OCI-M2 (cell line): Measurements from ENCODE around the gene ZSCAN5A.
"Not testable (repeated sequence)": the region's sequence is repeated elsewhere in the genome, so short reads cannot be mapped to it uniquely, and the experiment has no call there.

Experiments used
- DNase-seq: peaks from one replicate; lab custom pipeline; 2025; ENCODE audit not compliant: unreplicated experiment; lab: John Stamatoyannopoulos, UW

The ZSCAN5A gene

GRCh38 chr19:56315077-56315828 is 614 bp upstream of the ZSCAN5A start:
- peak; percentile 93 for DNase-seq

- DNase-seq = no peak
Observed at GRCh38 chr19:56314018-56314380, 640 bp downstream of the ZSCAN5A start.

- no peak for DNase-seq
Observed at GRCh38 chr19:56312787-56313657, 1.6 kb downstream of the ZSCAN5A start.

DNA sequence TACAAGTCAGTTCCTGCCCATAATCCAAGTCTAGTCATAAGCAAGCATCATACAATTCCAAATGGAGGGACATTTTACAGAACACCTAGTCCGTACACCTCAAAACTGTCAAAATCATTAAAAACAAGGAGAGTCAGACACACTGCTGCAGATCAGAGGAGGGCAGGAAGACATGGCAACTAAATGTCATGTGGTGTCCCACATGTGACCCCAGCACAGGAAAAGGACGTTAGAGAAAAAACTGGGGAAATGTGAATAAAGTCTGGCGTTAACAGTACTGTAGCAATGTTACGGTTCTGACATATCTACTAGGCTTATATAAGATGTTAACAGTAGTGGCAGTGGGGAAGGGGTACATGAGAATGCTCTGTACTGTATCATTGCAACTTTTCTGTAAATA is 2.3 kb downstream of the ZSCAN5A start:
- no peak for DNase-seq

DNA sequence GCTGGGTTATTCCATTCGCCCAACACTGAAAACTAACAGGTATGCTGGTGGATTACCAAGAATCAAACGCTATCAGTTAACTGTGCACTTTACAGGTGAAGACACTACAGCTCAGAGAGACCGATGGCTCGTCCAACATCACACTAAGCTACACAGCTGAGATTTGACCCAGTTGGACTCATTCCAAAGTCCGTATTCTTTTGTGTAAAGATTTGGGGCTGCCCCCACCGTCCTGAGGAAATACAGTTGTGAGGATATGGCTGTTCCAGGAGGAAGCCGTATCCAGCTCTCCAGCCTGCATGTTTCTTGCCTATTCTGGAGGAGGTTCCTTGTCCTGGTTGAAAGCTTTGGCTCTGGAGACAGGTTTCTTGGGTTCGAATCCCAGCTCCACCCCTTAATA is 4.2 kb downstream of the ZSCAN5A start:
- no peak for DNase-seq

DNA sequence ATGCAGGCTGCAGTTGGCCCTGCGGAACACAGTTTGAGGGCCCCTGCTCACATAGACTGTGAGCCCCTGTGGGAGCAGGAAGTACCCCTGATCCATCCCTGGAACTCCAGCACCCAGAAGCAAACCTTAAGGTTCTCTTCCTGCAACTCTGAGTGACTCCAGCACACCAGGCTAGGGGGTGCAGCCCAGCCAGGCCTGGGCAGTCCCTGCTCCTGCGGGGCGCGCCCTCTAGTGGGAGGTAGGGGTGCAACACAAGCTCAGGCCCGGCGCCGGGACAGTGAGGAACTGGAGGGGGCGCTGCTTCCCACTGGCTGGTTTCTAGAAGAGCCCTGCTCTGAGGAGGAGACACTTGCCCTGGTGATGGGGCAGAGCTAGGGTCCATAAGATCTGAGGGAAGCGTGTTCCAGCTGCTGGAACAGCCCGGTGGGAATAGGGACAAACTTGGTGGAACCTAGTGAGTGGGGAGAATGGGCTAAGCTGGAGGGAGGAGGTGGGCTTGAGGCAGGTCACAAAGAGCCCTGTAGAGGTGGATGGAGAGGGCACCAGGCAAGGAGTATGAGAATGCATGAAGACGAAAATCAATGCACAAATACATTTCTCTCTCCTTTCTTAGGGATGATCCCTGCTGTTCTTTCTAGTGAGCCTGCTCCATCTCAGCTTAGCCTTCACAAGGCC is 5.0 kb downstream of the ZSCAN5A start:
- DNase-seq = no peak

GRCh38 chr19:56308792-56309191 is 5.8 kb downstream of the ZSCAN5A start:
- DNase-seq = no peak

GRCh38 chr19:56307062-56307461 is 7.6 kb downstream of the ZSCAN5A start:
- not testable (repeated sequence) for DNase-seq

DNA sequence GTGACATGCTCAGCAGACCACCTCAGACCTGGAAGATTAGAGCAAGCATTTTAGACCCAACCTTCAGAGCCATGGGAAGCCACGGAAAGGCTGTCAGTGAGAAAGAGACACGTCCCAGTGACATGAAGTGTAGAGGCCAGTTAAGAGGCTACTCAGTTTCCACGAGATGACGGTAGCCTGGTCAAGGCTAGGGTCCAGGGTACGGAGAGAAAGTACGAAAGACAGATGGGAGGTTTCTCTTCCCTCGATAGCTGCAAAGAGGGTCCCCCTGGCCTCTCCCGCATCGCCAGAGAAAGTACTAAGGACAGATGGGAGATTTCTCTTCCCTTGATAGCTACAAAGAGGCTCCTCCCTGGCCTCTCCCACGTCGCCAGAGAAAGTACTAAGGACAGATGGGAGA is 8.6 kb downstream of the ZSCAN5A start:
- no peak for DNase-seq

GRCh38 chr19:56304243-56304642 is 10.4 kb downstream of the ZSCAN5A start:
- DNase-seq = no peak

GRCh38 chr19:56301886-56302620 is 12.6 kb downstream of the ZSCAN5A start:
- DNase-seq = no peak

DNA sequence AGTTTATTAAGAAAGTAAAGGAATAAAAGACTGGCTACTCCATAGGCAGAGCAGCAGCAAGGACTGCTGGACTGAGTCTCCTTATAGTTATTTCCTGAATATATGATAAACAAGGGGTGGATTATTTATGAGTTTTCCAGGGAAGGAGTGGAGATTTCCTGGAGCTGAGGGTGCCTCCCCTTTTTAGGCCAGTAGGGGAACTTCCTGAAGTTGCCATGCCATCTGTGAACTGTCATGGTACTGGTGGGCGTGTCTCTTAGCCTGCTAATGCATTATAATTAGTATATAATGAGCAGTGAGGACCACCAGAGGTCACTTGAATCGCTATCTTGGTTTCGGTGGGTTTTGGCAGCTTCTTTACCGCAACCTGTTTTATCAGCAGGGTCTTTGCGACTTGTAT is 13.5 kb downstream of the ZSCAN5A start:
- no peak for DNase-seq

- no peak for DNase-seq
Observed at GRCh38 chr19:56299688-56300087, 15.0 kb downstream of the ZSCAN5A start.

DNA sequence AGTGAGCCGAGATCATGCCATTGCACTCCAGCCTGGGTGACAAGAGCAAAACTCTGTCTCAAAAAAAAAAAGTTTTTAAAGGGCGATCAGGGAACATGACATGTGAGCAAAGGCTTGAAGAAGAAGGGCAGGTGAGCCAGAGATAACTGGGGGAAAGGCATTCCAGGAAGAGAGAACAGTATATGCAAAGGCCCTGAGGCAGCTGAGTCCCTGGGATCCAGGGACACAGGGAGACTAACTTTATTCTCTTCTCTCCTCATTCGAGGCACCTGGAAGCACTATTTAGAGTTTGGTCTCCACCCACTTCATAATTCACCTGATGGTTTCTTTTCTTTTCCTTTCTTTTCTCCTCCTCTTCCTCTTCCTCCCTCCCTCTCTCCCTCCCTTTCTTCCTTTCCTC is 17.6 kb downstream of the ZSCAN5A start:
- DNase-seq = no peak

- no peak for DNase-seq
Observed at GRCh38 chr19:56295531-56296455, 18.8 kb downstream of the ZSCAN5A start.

- no peak for DNase-seq
Observed at GRCh38 chr19:56294549-56294948, 20.1 kb downstream of the ZSCAN5A start.

DNA sequence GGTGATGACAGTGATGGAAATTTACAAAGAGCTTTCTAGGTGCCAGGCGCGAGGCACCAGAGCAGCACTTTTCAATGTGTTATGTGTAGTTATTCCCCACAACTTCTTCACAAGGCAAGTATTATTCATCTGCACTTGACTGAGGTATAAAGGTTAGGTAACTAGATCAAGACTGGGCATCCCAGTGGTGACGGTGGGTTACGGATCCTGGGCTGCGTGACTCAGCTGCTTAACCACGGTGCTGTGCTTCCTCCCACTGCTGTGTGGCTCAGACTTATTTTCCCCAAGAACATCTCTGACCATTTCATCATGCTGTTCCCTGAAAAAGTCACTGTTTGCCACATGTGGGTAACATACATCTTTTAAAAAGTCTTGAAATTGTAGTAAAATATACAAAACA is 22.8 kb downstream of the ZSCAN5A start:
- DNase-seq = no peak

GRCh38 chr19:56290104-56290503 is 24.5 kb downstream of the ZSCAN5A start:
- DNase-seq = no peak

- no peak for DNase-seq
Observed at GRCh38 chr19:56284746-56285145, 29.9 kb downstream of the ZSCAN5A start.

- DNase-seq = no peak
Observed at GRCh38 chr19:56282809-56283208, 31.8 kb downstream of the ZSCAN5A start.
